GM12891 (cell line): ENCODE measurements around the gene SPRED2.

Experiments used
- POLR2A ChIP-seq: IDR thresholded peaks from 2 replicates; pipeline ENCODE4 v1.6.1; 2011; ENCODE audit warnings: low read depth, low read length, control low read depth
- TAF1 ChIP-seq: IDR thresholded peaks from 2 replicates; pipeline ENCODE4 v1.6.1; 2011; ENCODE audit warnings: low read depth, low read length, control low read depth

GRCh38 chr2:65466551-65466950 lies 34.2 kb upstream of the SPRED2 start:
- no peak for TF ChIP-seq TAF1
- TF ChIP-seq POLR2A: no peak
